Stimulated activated CD4-positive, alpha-beta T cell treated with anti-CD3 and anti-CD28 coated beads, Interleukin-1b, Interleukin-23, amount 100 ng/mL, for 48 hours (primary cell): Measurements from ENCODE around the gene STMP1.
"Not testable (repeated sequence)": the region's sequence is repeated elsewhere in the genome, so short reads cannot be mapped to it uniquely, and the experiment has no call there.

Source experiments
- DNase-seq: peaks from one replicate; pipeline ENCODE4 v3.0.0-alpha.2; 2020

STMP1 gene

DNA sequence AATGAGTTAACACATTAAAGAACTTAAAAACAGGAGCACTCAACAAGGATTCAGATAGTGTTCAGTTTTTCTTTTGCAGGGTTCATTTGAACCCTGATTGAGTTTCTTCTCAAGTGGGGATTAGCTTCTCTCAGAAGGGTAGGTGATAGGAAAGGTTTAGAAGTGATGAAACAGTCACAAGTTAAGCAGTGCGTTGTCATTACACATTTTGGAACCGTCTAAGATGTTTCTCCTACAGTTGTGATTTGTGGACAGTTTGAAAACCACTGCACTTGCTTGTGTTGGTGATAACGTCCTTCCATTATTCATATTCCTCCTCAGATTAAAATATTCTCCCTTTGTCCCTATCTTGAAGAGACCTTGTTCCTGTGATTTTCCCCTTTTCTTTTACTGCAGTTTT lies 2.7 kb downstream of the STMP1 start:
- DNase-seq: no peak

DNA sequence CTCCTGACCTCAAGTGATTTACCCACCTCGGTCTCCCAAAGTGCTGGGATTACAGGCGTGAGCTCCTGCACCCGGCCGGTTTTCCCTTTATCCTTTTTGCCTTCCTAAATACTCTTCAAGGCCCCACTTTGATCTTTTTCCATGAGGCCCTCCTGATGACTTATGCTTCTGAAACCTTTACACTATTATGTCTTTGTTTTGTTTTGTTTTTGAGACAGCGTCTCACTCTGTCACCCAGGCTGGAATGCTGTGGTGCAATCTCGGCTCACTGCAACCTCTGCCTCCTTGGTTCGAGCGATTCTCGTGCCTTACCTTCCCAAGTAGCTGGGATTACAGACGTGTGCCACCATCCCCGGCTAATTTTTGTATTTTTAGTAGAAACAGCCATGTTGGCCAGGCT lies 3.8 kb downstream of the STMP1 start:
- DNase-seq: no peak

- DNase-seq: no peak
Measured at GRCh38 chr7:135666846-135667245, 4.5 kb downstream of the STMP1 start.

DNA sequence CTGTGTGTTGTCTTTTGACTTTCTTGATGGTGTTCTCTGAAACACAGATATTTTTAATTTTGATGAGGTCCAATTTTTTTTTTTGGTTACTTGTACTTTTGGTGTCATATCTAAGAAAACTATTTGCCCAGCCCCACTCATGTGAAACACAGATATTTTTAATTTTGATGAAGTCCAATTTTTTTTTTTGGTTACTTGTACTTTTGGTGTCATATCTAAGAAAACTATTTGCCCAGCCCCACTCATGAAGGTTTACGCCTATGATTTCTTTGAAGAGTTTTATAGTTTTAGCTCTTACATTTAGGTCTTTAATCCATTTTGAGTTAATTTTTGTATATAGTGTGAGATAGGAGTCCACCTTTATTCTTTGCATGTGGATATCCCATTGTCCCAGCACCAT lies 5.3 kb downstream of the STMP1 start:
- DNase-seq: not testable (repeated sequence)

DNA sequence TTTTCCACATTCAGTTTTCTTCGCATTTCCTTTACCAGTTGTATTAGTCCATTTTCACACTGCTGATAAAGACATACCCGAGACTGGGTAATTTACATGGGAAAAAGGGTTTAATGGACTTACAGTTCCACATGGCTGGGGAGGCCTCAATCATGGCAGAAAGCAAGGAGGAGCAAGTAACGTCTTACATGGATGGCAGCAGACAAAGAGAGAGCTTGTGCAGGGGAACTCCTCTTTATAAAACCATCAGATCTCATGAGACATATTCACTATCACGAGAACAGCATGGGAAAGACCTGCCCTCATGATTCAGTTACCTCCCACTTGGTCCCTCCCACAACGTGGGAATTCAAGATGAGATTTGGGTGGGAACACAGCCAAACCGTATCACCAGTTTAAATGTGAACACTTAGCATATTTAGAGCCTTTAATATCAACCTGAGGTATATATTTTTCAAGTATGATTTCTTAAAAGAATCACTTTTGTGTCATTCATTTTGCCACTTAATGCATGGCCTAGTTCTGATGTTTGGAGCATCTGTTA lies 6.6 kb downstream of the STMP1 start:
- not testable (repeated sequence) for DNase-seq

GRCh38 chr7:135669774-135670173 lies 7.5 kb downstream of the STMP1 start:
- DNase-seq: no peak

DNA sequence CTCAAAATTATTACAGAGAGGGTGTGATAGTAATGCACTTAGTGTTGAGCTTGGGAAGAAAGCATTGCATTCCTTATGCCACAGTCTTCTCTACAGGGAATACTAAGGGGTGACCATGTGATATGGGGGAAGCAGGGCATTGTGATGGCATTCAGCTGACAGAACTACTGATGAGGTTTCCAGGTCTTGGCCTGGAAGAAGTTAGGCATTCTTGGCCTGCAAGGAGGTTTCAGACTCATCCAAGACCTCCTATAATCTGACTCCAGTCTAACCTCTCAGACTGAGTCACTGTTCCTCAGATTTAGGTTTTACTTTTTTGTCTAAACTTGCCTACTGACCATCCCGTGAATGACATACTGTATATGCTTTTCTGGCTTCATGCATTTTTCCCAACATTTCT lies 7.9 kb downstream of the STMP1 start:
- no peak for DNase-seq

- no peak for DNase-seq
Measured at GRCh38 chr7:135672560-135673359, 10.4 kb downstream of the STMP1 start.

DNA sequence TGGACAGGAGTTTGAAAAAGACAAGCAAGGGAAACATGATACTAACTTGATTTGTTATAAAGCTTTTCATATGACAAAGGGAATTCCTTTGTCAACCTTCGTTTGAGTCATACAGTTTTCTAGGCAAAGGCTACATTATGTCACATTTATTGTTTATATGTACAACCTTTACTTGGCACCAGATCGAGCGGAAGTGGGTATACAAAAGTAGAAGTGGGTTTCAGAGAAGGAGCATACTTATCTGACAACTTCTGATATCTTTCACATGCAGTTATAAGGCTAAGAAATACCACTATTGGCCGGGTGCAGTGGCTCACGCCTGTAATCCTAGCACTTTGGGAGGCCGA lies 11.0 kb downstream of the STMP1 start:
- DNase-seq: no peak

- DNase-seq: no peak
Measured at GRCh38 chr7:135678612-135679575, 16.6 kb downstream of the STMP1 start.

GRCh38 chr7:135681762-135682161 lies 19.4 kb downstream of the STMP1 start:
- no peak for DNase-seq

GRCh38 chr7:135682191-135682590 lies 19.9 kb downstream of the STMP1 start:
- no peak for DNase-seq

- no peak for DNase-seq
Measured at GRCh38 chr7:135683609-135684008, 21.3 kb downstream of the STMP1 start.

DNA sequence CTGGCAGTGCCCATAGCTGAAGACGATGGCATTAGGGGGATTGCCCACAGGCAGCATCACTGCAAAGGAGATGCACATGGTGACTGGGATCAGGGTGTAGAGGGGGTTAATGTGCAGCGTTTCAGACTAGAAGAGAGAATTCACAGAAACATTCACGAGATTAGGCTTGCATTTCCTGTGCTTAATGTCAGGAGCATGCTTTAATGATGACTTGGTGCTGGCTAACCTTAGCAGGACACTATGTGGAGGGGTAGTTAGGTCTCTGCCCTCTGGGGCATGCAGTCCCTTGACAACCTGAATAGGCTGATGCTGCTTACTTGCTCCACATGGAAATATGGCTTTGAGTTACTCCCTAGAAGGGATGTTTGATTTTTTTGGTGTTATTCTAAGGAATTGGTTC lies 21.8 kb downstream of the STMP1 start:
- no peak for DNase-seq

GRCh38 chr7:135684699-135685098 lies 22.4 kb downstream of the STMP1 start:
- DNase-seq: no peak

- no peak for DNase-seq
Measured at GRCh38 chr7:135685306-135686084, 23.2 kb downstream of the STMP1 start.

DNA sequence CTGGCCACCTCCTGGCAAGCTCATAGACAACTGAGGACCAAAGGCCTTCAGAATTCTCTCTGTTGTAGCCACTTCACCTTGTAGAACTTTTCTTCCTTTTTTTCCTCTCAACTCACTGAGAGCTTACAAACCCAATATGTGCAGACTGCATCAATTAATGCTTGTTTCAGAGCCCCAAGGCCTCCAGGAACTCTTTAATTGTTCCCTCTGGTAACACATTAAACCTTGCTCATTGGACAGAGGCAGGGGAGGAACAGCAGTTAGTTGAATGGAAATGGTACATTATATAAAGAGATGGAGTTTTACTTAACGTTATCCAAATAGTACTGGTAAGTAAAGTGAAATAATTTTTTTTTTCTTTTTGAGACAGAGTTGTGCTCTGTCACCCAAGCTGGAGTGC lies 25.2 kb downstream of the STMP1 start:
- no peak for DNase-seq

GRCh38 chr7:135690566-135690965 lies 28.3 kb downstream of the STMP1 start:
- DNase-seq: no peak

DNA sequence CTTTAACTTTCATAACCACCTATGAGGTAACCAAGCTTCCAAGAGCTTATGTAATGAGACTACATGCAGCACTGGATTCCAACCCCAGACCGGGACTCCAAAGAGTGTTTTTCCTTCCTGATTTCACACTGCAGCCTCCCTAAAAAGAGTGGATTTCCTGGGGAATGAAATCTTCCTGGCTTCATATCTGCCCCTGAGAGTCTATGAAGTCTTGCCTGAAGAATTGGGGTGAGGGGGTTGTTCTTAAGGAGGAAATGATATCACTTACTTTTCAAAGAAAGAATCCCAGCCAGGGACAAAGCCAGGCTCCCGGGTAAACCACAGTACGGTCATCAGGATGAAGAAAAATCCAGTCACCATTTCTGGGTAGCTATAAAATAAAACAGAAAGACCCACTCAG lies 29.7 kb downstream of the STMP1 start:
- no peak for DNase-seq

DNA sequence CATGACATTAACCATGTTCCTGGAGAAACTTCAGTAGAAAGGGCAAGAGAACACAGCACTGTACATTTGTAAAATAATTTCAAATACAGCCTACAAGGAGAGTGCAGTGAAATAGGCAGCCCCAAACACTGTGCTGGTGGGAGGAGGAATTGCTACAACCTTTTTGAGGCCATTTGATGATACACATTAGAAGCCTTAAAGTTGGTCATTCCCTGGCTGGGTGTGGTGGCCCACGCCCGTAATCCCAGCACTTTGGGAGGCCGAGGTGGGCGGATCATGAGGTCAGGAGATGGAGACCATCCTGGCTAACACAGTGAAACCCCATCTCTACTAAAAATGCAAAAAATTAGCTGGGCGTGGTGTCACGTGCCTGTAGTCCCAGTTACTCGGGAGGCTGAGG lies 30.3 kb downstream of the STMP1 start:
- DNase-seq: not testable (repeated sequence)

DNA sequence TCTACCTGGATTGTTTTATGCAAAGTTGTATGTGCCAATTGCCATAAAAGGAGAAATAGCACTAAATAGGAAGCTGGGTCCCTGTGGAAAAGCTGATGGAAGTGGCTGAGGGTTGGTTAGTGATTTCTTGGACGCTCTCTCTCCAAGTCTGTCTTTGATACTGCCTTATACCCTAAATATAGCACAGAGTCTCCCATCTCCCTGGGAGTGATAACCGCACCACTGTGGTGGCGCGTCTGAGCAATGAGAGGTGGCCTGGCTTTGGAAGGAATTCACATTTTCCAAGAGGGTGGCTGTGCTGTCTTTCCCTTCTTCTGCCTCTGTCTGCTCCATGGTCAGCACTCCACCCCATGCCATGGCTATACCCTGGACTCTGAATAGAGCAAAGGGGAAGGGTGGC lies 31.2 kb downstream of the STMP1 start:
- no peak for DNase-seq

DNA sequence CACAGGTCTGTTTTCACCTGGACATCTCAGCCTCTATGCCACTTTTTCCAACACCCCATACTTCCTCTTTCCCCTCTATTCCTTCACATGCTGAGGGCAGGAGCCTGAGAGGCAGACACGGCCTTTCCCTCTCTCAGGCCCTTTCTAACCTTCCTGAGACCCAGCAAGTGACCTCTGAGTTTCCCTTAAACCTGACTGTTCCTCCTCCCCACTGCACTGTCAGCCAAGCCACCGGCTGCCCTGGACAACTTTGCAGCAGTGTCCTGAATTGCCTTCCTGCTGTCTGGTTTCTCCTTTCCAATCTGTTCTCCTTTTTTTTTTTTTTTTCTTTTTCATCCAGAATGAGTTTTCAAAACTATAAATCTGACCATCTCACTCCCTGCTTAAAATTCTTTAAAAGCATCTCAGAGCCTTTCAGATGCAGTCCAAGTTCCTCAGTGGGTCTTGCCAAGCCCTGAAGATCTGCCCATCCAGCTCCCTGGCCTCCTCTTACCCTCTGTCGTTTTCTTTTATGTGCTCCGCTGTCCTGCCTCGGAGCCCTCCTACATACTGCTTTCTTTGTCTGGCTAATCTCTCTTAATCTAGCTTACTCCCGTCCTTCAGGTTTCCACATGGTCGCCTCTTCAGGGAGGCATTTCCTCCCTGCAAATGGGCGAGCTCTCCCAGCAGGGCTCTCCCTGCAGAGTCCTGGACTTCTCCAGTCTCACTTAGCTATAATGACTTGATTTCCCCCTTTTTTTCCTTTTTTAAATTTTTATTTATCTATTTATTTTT lies 35.1 kb downstream of the STMP1 start:
- DNase-seq: no peak
